Thyroid gland (tissue), 4 donors: ENCODE results near the gene MRPS10. TPM values are rescaled to one million over a fixed set of nuclear protein-coding genes. Genes with fewer than 3 reads are reported as not detected.

Experiments used
- DNase-seq, 2 donors: peaks; one replicate each; pipeline ENCODE4 v3.0.0-alpha.2; 2019
- H3K27ac ChIP-seq, 3 donors: fragments of 200-600 bp; sonication (generic); 1 replicate in 2 of 3; 2 replicates in 1 of 3; pipeline ENCODE4 v1.5.1; 2016 to 2019; ENCODE audit warnings: mild to moderate bottlenecking in 1 of 3, moderate library complexity in 1 of 3
- H3K27me3 ChIP-seq: fragments of 200-600 bp; sonication (generic); one replicate; pipeline ENCODE4 v1.5.1; 2019
- H3K36me3 ChIP-seq, 2 donors: fragments of 200-600 bp; sonication (generic); one replicate each; pipeline ENCODE4 v1.5.1; 2016 to 2019
- H3K4me1 ChIP-seq, 2 donors: fragments of 200-600 bp; sonication (generic); one replicate each; pipeline ENCODE4 v1.5.1; 2017 to 2019
- H3K4me3 ChIP-seq, 3 donors: fragments of 200-600 bp; sonication (generic); replicated peaks in 1 of 3; 1 replicate in 2 of 3; 2 replicates in 1 of 3; pipeline ENCODE4 v1.5.1; 2016; ENCODE audit warnings: mild to moderate bottlenecking in 1 of 3
- H3K9me3 ChIP-seq: fragments of 200-600 bp; sonication (generic); one replicate; pipeline ENCODE4 v1.5.1; 2017
- CTCF ChIP-seq, 6 experiments: fragments of 200-600 bp in 3 of 6; fragments of 450-650 bp in 3 of 6; sonication (generic) in 3 of 6; IDR thresholded peaks; one replicate each; pipeline ENCODE4 v1.5.1; 2016 to 2019; ENCODE audit warnings: antibody characterized with exemption in 6 of 6, mild to moderate bottlenecking in 2 of 6, inconsistent platforms in 1 of 6, moderate library complexity in 1 of 6
- POLR2A ChIP-seq, 2 donors: fragments of 450-650 bp; IDR thresholded peaks; one replicate each; pipeline ENCODE4 v1.6.1; 2017; ENCODE audit warnings: antibody characterized with exemption in 2 of 2, mild to moderate bottlenecking in 2 of 2, moderate library complexity in 1 of 2
- WGBS, 2 donors: methylation state at CpG; one replicate each; pipeline ENCODE4 v1.1.5; 2017; 5-methylcytosine and 5-hydroxymethylcytosine counted together
- intact Hi-C: fragments of 100-400 bp; cut with DNase I; formaldehyde crosslinking; loops from one replicate; pipeline ENCODE4 v1.15.1; 2023
- total RNA-seq, 4 donors: library from RNA; depleted of rRNA; stranded (reverse); fragments of >200 nt; gene quantifications; one replicate each; pipeline ENCODE4 v1.2.3, GENCODE V29; 2016

MRPS10 gene
- total RNA-seq, 4 donors from 2014 or later: 35.2 to 42.5 (median 36.9) TPM

GRCh38 chr6:42190554-42191183, 27.0 kb downstream of the MRPS10 start:
- H3K9me3 ChIP-seq: no peaks in the 10 kb centered on the region
- WGBS, 2 donors: 77 to 85% methylated on average over 5 of the region's 5 CpGs
- TF ChIP-seq CTCF (IDR thresholded peaks at IDR 0.05) (no peak), POLR2A (IDR thresholded peaks at IDR 0.05) (no peak)

GRCh38 chr6:42188406-42188805, 29.3 kb downstream of the MRPS10 start:
- H3K27me3 ChIP-seq: no peaks in the 10 kb centered on the region
- no peak overlapping the region for H3K27ac ChIP-seq
- TF ChIP-seq POLR2A (IDR thresholded peaks at IDR 0.05) (no peak), CTCF (IDR thresholded peaks at IDR 0.05) (no peak)
- H3K9me3 ChIP-seq: no peaks in the 10 kb centered on the region
- DNase-seq: no peak
- intact Hi-C loops: no loop called here
- 69 to 76% methylated on average over 6 of the region's 6 CpGs for WGBS, 2 donors
- H3K4me1 ChIP-seq: peaks cover 4 to 5% of the 10 kb centered on the region in 2 donors
- no peaks in the 10 kb centered on the region for H3K36me3 ChIP-seq
- no peak overlapping the region for H3K4me3 ChIP-seq

More at GRCh38 chr6:42190554-42191183, 27.0 kb downstream of the MRPS10 start:
- no peak for DNase-seq
- intact Hi-C loops: no loop called here
- H3K27me3 ChIP-seq: no peaks in the 10 kb centered on the region
- H3K4me3 ChIP-seq: no peak overlapping the region
- H3K4me1 ChIP-seq: peaks cover 5 to 8% of the 10 kb centered on the region in 2 donors
- no peaks in the 10 kb centered on the region for H3K36me3 ChIP-seq
- no peak overlapping the region for H3K27ac ChIP-seq

GRCh38 chr6:42185597-42185996, 32.1 kb downstream of the MRPS10 start:
- no peaks in the 10 kb centered on the region for H3K9me3 ChIP-seq
- no peak overlapping the region for H3K4me3 ChIP-seq
- TF ChIP-seq CTCF (IDR thresholded peaks at IDR 0.05) (no peak), POLR2A (IDR thresholded peaks at IDR 0.05) (no peak)
- no peaks in the 10 kb centered on the region for H3K36me3 ChIP-seq
- no peaks in the 10 kb centered on the region for H3K4me1 ChIP-seq
- intact Hi-C loops: no loop called here
- H3K27ac ChIP-seq: no peak overlapping the region
- H3K27me3 ChIP-seq: no peaks in the 10 kb centered on the region
- DNase-seq: no peak
- 75 to 78% methylated on average over 10 of the region's 10 CpGs for WGBS, 2 donors

GRCh38 chr6:42184475-42184874, 33.2 kb downstream of the MRPS10 start:
- 85 to 95% methylated on average over 4 of the region's 4 CpGs for WGBS, 2 donors
- intact Hi-C loops: no loop called here
- no peak for DNase-seq

More at GRCh38 chr6:42184475-42184874, 33.2 kb downstream of the MRPS10 start:
- H3K9me3 ChIP-seq: no peaks in the 10 kb centered on the region
- no peak overlapping the region for H3K4me3 ChIP-seq
- no peaks in the 10 kb centered on the region for H3K4me1 ChIP-seq
- H3K27me3 ChIP-seq: no peaks in the 10 kb centered on the region
- no peaks in the 10 kb centered on the region for H3K36me3 ChIP-seq
- TF ChIP-seq POLR2A (IDR thresholded peaks at IDR 0.05): no peak
- TF ChIP-seq CTCF (IDR thresholded peaks at IDR 0.05): no peak
- H3K27ac ChIP-seq: no peak overlapping the region
